ENCODE results near the gene CEACAM3. TPM values are rescaled to one million over a fixed set of nuclear protein-coding genes. Genes with fewer than 3 reads are reported as not detected.
A peak's percentile ranks its signal among the peaks of the same experiment; 100 is the strongest.
"Not testable (repeated sequence)": the region's sequence is repeated elsewhere in the genome, so short reads cannot be mapped to it uniquely, and the experiment has no call there.

The CEACAM3 gene
- total RNA-seq: not detected

DNA sequence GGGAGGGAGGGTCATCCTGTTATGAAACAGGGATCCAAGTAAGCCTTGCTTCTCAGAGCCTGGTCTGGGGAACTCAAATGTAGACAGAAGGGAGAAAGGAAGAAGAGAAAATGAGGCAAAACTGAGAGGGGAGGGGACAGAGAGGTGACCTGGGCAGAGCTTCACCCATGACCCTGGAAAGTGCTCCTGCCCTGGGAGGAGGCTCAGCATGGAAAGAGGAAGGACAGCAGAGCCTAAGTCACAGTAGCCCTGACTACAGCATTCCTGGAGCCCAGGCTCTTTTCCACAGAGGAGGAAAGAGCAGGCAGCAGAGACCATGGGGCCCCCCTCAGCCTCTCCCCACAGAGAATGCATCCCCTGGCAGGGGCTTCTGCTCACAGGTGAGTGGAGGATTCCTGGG lies at the start of gene CEACAM3:
TSS of gene CEACAM3 (plus strand) at position 226 of the 400 bp plus-strand sequence. CDS start at position 317, 91 bp downstream.
- no peaks in the 10 kb centered on the region for H3K9me3 ChIP-seq
- no peaks in the 10 kb centered on the region for H3K4me1 ChIP-seq
- no peaks in the 10 kb centered on the region for H3K36me3 ChIP-seq
- H3K27ac ChIP-seq: no peak within 1 kb of the TSS
- no peak for DNase-seq (ENCODE audit: low spot score)
- TF ChIP-seq, protein P1, sequence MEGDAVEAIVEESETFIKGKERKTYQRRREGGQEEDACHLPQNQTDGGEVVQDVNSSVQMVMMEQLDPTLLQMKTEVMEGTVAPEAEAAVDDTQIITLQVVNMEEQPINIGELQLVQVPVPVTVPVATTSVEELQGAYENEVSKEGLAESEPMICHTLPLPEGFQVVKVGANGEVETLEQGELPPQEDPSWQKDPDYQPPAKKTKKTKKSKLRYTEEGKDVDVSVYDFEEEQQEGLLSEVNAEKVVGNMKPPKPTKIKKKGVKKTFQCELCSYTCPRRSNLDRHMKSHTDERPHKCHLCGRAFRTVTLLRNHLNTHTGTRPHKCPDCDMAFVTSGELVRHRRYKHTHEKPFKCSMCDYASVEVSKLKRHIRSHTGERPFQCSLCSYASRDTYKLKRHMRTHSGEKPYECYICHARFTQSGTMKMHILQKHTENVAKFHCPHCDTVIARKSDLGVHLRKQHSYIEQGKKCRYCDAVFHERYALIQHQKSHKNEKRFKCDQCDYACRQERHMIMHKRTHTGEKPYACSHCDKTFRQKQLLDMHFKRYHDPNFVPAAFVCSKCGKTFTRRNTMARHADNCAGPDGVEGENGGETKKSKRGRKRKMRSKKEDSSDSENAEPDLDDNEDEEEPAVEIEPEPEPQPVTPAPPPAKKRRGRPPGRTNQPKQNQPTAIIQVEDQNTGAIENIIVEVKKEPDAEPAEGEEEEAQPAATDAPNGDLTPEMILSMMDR (IDR thresholded peaks at IDR 0.05): no peak
- H3K4me3 ChIP-seq: no peak within 1 kb of the TSS
- no peaks in the 10 kb centered on the region for H3K27me3 ChIP-seq

DNA sequence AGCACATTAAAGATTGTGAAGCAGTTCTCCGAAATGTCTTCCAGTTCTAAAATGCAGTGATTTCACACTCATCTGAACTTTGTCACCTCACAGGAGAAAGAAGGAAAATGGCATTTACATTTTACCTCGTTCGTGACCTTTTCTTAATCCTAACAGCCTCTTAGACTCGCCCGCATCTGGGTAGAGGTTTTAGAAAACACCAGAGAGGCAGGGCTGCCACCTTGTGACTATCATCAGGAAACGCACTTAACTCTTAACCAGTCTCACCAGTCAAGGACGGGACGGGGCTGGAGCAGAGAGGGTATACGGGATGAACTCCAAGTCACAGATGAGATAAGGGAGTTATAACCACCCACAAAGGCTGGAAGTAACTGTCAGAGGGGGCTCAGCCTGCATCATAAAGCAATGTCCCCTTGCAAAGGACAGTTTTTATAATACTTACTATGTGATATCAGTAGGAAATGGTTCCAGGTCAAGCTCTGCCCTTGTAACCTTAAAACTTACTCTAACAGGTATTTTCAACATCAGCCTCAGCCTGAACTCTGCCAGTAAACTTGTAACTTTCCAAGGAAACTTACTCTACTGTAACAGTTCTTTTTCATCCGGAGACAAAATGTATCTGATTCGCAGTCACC lies 49.7 kb upstream of the CEACAM3 start:
- H3K4me1 ChIP-seq: no peaks in the 10 kb centered on the region
- peaks cover 0 to 5% of the 10 kb centered on the region in 2 donors for H3K27me3 ChIP-seq
- H3K36me3 ChIP-seq: no peaks in the 10 kb centered on the region
- H3K27ac ChIP-seq: no peak overlapping the region
- no peak for DNase-seq (ENCODE audit: low spot score)
- TF ChIP-seq, protein P1 (IDR thresholded peaks at IDR 0.05): peak in 1 of 2 donors; percentile 44
- no peaks in the 10 kb centered on the region for H3K9me3 ChIP-seq
- H3K4me3 ChIP-seq: no peak overlapping the region

DNA sequence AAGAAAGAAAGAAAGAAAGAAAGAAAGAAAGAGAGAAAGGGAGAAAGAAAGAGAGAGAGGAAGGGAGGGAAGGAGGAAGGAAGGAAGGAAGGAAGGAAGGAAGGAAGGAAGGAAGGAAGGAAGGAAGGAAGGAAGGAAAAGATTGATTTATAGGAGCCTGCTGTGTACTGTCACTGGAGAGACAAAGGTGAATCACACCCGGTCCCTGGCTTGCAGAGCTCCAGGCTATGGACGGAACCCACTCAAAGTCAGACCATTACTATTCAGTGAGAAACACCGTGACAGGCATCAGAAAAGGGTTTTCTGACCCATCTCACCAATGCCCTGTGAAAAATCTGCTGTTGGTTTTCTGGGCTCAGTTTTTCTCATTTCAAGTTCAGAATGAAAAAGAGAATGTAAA lies 48.4 kb upstream of the CEACAM3 start:
- no peak overlapping the region for H3K4me3 ChIP-seq
- no peaks in the 10 kb centered on the region for H3K4me1 ChIP-seq
- TF ChIP-seq, protein P1 (IDR thresholded peaks at IDR 0.05): no peak
- peaks cover 0 to 5% of the 10 kb centered on the region in 2 donors for H3K27me3 ChIP-seq
- H3K36me3 ChIP-seq: no peaks in the 10 kb centered on the region
- DNase-seq (ENCODE audit: low spot score): no peak
- H3K9me3 ChIP-seq: no peaks in the 10 kb centered on the region
- no peak overlapping the region for H3K27ac ChIP-seq

DNA sequence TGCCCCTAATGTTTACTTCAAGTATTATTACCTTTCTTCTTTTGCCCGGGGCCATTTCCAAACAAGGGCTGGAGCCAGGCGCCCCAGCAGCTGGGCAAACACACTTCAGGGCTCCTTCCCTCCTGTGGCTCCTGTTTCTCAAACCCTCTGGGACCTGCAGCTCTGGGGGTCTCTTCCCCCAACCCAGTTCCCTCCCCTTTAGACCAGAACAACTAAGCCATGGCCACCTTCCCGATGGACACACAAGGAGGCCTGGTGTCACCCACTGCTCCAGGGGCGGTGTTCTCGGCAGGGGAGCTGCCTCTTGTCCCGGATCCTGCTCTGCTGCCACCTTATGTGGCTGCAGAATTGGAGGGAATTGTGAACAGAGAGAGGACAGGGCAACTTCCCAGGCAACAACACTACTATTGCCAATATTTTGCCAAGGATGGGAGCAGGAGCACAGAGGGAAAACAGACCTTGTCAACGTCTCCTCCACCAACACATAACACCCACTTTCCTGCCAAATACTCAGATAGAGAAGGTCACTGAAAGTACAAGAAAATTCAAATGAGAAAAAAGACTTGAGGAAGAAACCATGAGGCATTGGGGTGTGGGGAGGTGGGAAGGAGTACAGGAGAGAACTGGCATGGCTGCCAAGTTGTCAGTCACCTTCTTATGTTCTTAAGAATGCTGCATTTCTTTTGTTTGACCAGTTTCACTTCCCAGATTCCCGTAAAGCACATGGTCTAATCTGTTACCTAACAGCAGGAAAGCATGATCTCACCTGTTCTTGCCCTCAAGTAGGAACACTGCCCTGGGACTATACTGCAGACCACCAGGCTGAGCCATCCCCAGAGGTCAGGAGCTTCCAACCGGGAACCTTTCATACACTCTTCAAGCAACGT lies 45.9 kb upstream of the CEACAM3 start:
- H3K9me3 ChIP-seq; H3K27ac ChIP-seq; H3K27me3 ChIP-seq; H3K36me3 ChIP-seq; DNase-seq (ENCODE audit: low spot score); H3K4me1 ChIP-seq; H3K4me3 ChIP-seq: not testable (repeated sequence)

DNA sequence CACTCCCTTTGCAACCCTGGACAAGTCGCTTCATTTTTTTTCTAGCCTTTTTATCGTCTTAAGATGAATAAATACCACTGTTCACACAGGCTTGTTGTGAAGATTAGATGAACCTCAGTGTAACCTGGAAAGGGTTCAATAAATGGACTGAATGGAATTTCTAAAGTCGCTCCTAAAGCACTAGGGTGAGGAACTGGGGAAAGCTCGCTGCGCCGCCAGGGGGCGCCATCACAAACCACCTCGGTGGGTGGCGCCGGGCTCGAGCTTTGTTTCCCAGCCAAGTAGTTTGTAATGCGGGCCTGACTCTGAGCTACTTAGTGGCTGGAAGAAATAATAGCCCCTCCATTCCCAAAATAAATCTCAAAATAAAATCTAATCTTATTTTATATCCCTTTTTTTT lies 43.2 kb upstream of the CEACAM3 start:
- Histone ChIP-seq H3K4me3 (no peak overlapping the region), H3K4me1 (no peaks in the 10 kb centered on the region), H3K27me3 (no peaks in the 10 kb centered on the region), H3K36me3 (no peaks in the 10 kb centered on the region), H3K9me3 (no peaks in the 10 kb centered on the region), H3K27ac (no peak overlapping the region)
- DNase-seq (ENCODE audit: low spot score): no peak
- TF ChIP-seq, protein P1 (IDR thresholded peaks at IDR 0.05): peak; percentile 20 to 62

DNA sequence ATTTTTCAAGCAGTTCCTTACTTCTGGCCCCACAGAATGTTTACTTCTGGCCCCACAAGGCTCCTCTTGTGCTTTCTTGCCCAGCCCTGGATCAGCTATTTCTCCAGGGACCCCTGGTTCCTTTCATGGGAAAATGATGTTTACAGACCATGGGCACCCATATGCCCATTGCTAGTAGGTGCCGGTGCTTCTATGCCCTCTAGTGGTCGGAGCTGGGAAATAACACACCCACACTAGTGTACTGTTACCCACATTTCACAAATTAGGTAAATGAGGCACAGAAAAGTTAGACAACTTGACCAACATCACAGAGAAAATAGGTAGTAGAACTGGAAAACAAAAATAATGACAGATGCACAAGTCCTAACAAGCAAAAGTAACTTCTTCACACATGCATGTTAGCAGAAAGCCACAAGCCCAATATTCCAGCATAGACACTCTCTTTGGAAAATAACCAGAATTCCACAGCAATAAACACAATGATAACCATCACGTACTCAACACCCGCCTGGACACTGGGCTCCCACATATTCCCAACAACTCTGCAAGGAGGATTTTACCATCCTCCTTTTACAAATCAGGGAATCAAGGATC lies 42.4 kb upstream of the CEACAM3 start:
- H3K4me1 ChIP-seq: no peaks in the 10 kb centered on the region
- no peaks in the 10 kb centered on the region for H3K27me3 ChIP-seq
- H3K9me3 ChIP-seq: no peaks in the 10 kb centered on the region
- H3K27ac ChIP-seq: no peak overlapping the region
- no peak for DNase-seq (ENCODE audit: low spot score)
- TF ChIP-seq, protein P1 (IDR thresholded peaks at IDR 0.05): peak; percentile 57 to 70
- H3K4me3 ChIP-seq: no peak overlapping the region
- no peaks in the 10 kb centered on the region for H3K36me3 ChIP-seq
